GM12874 (cell line): ENCODE data around the gene SVIP.

Experiments used
- TF ChIP-seq, protein P1 (sequence below): IDR thresholded peaks from 2 replicates; pipeline ENCODE4 v1.5.1; 2011; ENCODE audit warnings: low read depth, mild to moderate bottlenecking, control low read depth, low read length, moderate library complexity; ENCODE audit not compliant: insufficient read depth

Gene SVIP

DNA sequence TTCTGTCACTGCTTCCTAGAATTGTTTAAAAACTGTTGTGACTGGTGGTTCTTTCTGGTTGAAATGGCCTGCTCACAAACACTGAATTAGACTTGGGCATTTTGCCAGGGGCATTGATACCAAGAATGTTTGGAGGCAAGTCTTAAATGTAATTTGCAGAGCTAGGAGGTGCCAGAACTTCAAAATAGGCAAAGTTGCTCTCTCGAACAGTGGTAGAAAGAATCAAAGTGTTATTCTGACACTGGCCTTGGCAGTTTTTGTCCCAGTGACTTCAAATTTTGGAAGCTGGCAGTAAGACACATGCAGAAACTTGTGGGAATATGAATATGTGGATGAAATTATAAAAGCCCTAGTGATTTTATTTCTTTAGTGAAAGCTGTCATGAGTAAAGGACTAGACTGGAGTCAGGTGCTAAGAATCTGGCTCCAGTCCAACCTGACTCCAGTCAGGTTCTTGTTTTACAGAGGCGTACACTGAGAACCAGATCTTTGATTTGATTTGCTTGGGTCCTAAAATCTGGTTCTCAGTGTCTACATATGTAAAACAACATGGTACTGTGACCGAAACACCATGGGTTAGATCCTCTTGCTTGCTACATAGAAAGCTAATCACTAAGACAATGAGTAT is 20.9 kb downstream of the SVIP start:
- TF ChIP-seq, protein P1, sequence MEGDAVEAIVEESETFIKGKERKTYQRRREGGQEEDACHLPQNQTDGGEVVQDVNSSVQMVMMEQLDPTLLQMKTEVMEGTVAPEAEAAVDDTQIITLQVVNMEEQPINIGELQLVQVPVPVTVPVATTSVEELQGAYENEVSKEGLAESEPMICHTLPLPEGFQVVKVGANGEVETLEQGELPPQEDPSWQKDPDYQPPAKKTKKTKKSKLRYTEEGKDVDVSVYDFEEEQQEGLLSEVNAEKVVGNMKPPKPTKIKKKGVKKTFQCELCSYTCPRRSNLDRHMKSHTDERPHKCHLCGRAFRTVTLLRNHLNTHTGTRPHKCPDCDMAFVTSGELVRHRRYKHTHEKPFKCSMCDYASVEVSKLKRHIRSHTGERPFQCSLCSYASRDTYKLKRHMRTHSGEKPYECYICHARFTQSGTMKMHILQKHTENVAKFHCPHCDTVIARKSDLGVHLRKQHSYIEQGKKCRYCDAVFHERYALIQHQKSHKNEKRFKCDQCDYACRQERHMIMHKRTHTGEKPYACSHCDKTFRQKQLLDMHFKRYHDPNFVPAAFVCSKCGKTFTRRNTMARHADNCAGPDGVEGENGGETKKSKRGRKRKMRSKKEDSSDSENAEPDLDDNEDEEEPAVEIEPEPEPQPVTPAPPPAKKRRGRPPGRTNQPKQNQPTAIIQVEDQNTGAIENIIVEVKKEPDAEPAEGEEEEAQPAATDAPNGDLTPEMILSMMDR: no peak

DNA sequence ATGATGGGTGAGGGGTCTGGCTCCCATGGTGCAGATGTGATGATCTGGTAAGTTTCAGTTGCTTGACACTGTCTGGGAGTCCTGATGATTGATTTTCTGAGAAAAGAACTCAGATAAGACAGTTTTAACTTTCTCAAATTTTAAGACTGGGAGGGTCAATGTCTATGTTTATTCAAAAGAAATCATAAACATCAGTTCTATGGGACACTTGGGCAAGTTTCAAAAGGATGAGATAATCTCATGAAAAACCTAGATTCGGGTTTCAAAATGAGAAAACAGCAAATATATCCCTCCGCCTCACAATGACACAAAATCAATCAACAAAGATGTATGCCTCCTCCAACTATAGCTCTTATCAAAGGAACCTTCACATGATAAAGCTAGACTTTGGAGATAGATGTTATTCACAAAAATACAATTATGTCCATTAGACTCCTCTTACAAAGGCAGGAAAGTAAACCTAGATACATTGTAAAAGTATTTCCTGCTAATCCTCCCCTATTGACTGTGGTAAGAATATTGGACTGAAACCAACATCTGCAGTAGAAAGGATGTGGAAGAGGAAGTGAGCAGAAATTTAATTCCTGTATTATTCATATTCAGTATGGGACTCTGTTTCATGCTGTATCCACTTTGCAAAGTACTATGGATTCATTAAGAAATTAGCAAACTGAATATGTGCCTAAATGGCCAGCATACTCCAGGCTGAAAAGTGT is 21.6 kb downstream of the SVIP start:
- TF ChIP-seq, protein P1: no peak

DNA sequence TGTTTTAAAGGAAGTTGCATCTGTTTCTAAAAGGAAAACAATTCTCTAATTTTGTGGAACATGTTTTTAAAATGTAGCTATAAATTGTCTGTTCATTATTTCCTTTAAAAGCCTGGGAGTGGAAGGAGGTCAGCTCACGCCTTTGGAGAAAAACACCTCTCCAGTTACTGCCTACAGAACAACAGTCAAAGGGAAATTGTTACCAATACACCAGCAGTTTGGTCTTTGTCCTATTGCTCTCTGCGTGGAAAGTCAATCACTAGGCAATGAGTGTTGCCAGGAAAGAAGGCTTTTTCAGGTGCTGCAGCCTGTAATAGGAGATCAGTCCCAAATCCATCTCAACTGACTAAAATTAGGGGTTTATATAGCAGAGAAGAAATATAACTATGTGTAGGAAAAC is 22.2 kb downstream of the SVIP start:
- TF ChIP-seq, protein P1: no peak

DNA sequence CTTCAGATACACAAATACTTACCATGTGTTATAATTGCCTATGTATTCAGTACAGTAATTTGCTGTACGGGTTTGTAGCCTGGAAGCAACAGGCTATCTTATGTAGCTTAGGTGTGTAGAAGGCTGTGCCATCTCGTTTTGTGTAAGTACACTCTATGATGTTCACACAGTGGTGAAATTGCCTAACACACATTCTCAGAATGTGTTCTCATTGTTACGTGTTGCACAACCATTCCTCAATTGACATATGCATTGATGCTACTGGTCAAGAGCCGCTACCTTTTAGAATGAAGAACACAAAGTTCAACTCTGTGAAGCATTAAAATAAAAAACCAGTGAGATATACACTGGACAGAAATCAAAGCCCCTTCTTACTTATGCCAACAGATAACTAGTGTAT is 26.7 kb downstream of the SVIP start:
- TF ChIP-seq, protein P1: no peak

DNA sequence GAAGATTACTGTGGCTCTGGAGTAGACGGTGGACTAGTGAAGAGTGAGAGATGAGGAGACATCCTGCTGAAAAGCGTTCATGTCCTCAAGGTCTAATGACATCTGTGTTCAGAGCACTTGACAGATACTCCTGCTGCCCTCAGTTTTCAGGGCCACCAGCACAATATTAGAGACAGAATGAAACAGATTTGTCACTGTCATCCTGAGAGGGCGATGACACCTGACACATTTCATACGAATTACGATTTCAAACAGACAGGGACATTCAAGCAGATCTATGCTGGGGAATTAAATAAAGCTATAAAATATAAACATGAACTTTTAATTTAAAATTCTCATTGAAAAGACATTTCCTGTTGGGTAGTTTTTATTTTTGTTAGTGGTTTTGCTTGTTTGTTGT is 29.1 kb downstream of the SVIP start:
- TF ChIP-seq, protein P1: no peak

DNA sequence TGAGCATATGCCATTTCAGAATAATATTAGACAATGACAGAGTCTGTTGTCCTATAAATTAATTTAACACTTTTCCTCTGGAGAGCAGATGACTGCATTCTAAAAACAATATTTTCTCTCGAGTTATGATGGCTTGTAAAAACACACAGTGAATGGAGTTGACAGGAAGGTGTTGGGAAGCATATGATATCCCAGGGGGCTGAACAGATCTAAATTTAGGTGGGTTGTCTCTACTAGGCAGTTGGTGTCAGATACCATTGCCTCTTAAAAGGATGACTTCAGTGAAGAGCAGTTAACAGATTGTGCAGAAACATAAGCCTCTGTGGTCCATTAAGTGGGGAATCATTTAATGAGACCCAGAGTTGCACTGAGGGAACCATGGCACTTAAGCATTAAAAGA is 30.7 kb downstream of the SVIP start:
- TF ChIP-seq, protein P1: no peak

DNA sequence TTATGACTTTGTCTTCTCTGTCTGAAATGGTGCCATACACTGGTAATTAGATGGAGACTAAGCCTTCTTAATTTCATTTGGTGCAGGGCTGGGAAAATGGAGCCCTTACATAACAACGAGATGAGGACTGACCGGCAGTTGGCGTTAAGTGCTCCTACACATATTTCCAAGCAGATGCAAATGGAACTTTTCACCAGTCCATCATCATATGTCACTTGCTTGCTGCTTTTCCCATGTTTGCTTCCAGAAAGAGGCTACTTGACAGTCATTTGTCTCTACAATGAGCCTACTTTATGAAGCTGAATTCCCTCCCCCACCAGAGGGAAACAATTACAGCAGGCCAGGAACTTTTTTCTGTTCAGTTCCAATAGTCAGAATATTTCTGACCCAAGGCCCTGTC is 32.6 kb downstream of the SVIP start:
- TF ChIP-seq, protein P1: no peak
